PC-9 (cell line): ENCODE measurements around the gene DPP7.

ENCODE experiments used
- EZH2 ChIP-seq: fragments of 200-600 bp; sonication (generic); IDR thresholded peaks from 2 replicates; pipeline ENCODE4 v1.8.0; 2017; ENCODE audit warnings: antibody characterized with exemption, low read depth
- TF ChIP-seq, protein P1 (sequence below): fragments of 200-600 bp; sonication (generic); conservative IDR thresholded peaks from 2 replicates; pipeline ENCODE4 v1.6.1; 2017; ENCODE audit warnings: mixed run types, antibody characterized with exemption, mild to moderate bottlenecking, moderate library complexity

DNA sequence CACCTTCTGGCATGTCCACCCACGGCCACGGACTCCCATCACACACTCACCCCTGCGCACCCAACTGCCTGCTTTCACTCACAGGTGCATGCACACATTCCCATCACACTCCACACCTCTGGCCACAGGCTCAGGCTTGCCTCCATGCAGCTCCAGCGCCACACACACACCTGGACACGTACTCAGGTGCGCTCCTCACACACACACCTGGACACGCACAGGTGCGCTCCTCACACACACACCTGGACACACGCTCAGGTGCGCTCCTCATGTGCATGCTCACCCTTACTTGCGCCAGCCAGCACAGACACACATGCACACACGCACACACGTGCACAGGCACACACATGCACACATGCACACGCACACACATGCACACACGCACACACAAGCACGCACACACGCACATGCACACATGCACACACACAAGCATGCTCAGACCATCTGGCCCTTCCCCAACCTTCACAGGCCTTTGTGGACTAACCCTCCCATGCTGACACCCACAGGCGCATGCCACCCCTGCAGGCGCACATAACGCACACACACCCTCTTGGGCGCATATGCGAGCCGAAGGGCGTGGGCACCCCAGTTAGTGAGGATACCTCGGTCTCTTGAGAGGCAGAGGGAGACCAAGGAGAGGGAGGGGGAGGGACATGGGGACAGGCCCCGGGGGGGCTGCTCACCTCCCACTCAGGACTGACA, 32.7 kb upstream of the DPP7 start:
- TF ChIP-seq, protein P1, sequence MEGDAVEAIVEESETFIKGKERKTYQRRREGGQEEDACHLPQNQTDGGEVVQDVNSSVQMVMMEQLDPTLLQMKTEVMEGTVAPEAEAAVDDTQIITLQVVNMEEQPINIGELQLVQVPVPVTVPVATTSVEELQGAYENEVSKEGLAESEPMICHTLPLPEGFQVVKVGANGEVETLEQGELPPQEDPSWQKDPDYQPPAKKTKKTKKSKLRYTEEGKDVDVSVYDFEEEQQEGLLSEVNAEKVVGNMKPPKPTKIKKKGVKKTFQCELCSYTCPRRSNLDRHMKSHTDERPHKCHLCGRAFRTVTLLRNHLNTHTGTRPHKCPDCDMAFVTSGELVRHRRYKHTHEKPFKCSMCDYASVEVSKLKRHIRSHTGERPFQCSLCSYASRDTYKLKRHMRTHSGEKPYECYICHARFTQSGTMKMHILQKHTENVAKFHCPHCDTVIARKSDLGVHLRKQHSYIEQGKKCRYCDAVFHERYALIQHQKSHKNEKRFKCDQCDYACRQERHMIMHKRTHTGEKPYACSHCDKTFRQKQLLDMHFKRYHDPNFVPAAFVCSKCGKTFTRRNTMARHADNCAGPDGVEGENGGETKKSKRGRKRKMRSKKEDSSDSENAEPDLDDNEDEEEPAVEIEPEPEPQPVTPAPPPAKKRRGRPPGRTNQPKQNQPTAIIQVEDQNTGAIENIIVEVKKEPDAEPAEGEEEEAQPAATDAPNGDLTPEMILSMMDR: no peak
- TF ChIP-seq EZH2: no peak
